HepG2 (cell line): Measurements from ENCODE around the gene HDAC4. TPM values are rescaled to one million over a fixed set of nuclear protein-coding genes. Genes with fewer than 3 reads are reported as not detected.

Experiments
- ATAC-seq: fragments of 200-7000 bp; cut with Tn5 transposase; 3 replicates; pipeline ENCODE4 v1.9.1; 2020; ENCODE audit warnings: mild to moderate bottlenecking, moderate library complexity
- BruUV-seq: library from RNA; stranded (reverse); fragments of 400-500 nt; replicated peaks from 2 replicates; lab custom pipeline; 2021; lab: Mats Ljungman, UMichigan
- CTCF ChIA-PET: fragments of 300-600 bp; formaldehyde crosslinking; extraction: SDS; loops from one replicate; lab custom pipeline; 2021; ENCODE audit warnings: low total read pairs, inconsistent platforms, low intra/inter-chr PET ratio; lab: Yijun Ruan, JAX
- POLR2A ChIA-PET: fragments of 350-600 bp; sonication (Branson Sonifier 250); formaldehyde crosslinking; loops from one replicate; lab custom pipeline; 2020; ENCODE audit warnings: antibody characterized with exemption, inconsistent platforms; lab: Yijun Ruan, JAX
- DNase-seq: peaks from one replicate; pipeline ENCODE4 v3.0.0-alpha.2; 2015; ENCODE audit warnings: low spot score
- FAIRE-seq: peaks from 3 replicates; lab custom pipeline; 2011; peaks lifted over from hg19 to GRCh38; lab: Jason Lieb, UNC
- H2AFZ ChIP-seq: one replicate; pipeline ENCODE4 v1.6.1; 2011; ENCODE audit warnings: low read length, inconsistent platforms
- H3K27ac ChIP-seq: fragments of 300-600 bp; 3 replicates; pipeline ENCODE4 v1.8.0; 2011; ENCODE audit warnings: mixed run types, mild to moderate bottlenecking, mixed read lengths, low read length, inconsistent platforms; ENCODE audit not compliant: insufficient read depth; ENCODE audit errors: extremely low read length
- H3K27me3 ChIP-seq, 2 experiments: fragments of 200-600 bp in 1 of 2; 2 replicates in 1 of 2; 3 replicates in 1 of 2; pipeline versions ENCODE4 v1.6.0 to v1.8.0; 2011; ENCODE audit warnings: low read length in 2 of 2, mild to moderate bottlenecking in 2 of 2, moderate library complexity in 2 of 2, inconsistent platforms in 1 of 2; ENCODE audit not compliant: insufficient read depth in 2 of 2, control insufficient read depth in 1 of 2
- H3K36me3 ChIP-seq, 2 experiments: fragments of 200-600 bp in 1 of 2; replicated peaks in 1 of 2; 2 replicates in 1 of 2; 3 replicates in 1 of 2; pipeline versions ENCODE4 v1.5.1 to v1.8.0; 2011; ENCODE audit warnings: low read length in 2 of 2, inconsistent platforms in 1 of 2; ENCODE audit not compliant: insufficient read depth in 2 of 2, control insufficient read depth in 1 of 2
- H3K4me1 ChIP-seq: 2 replicates; pipeline ENCODE4 v1.5.1; 2012; ENCODE audit warnings: low read length, inconsistent platforms; ENCODE audit not compliant: insufficient read depth
- H3K4me2 ChIP-seq: 2 replicates; pipeline ENCODE4 v1.6.0; 2011; ENCODE audit warnings: low read depth, low read length, inconsistent platforms
- H3K4me3 ChIP-seq, 3 experiments: fragments of 200-600 bp in 1 of 3; sonication (generic), shearing (Covaris generic) in 1 of 3; replicated peaks in 1 of 3; 2 replicates each; pipeline ENCODE4 v1.5.1; 2011 to 2016; ENCODE audit warnings: low read length in 3 of 3, inconsistent platforms in 2 of 3, low read depth in 2 of 3, mild to moderate bottlenecking in 2 of 3, control low read depth in 1 of 3, mixed read lengths in 1 of 3; ENCODE audit not compliant: insufficient read depth in 1 of 3
- H3K79me2 ChIP-seq: one replicate; pipeline ENCODE4 v1.6.1; 2011; ENCODE audit warnings: low read length, inconsistent platforms; ENCODE audit not compliant: insufficient read depth
- H3K9ac ChIP-seq: 2 replicates; pipeline ENCODE4 v1.6.0; 2011; ENCODE audit warnings: mild to moderate bottlenecking, low read depth, low read length, inconsistent platforms; ENCODE audit not compliant: insufficient read depth
- H3K9me3 ChIP-seq: 2 replicates; pipeline ENCODE4 v1.5.1; 2012; ENCODE audit warnings: mild to moderate bottlenecking, low read length
- H4K20me1 ChIP-seq: 2 replicates; pipeline ENCODE4 v1.6.0; 2011; ENCODE audit warnings: inconsistent platforms, mild to moderate bottlenecking, low read length, moderate library complexity; ENCODE audit not compliant: insufficient read depth
- ZNF572 ChIP-seq: sonication (generic); formaldehyde crosslinking; IDR thresholded peaks from 2 replicates; pipeline ENCODE4 v1.5.1; 2020; ENCODE audit warnings: mild to moderate bottlenecking, missing genetic modification reagents
- WGBS: methylation state at CpG from one replicate; pipeline ENCODE4 v1.1.6; 2017; ENCODE audit warnings: low lambda C conversion rate; 5-methylcytosine and 5-hydroxymethylcytosine counted together
- in situ Hi-C: cut with HindIII; loops from 2 replicates; pipeline ENCODE4 v1.10.0; 2017; ENCODE audit warnings: low pct_unique_long_range_greater_than_20kb; ENCODE audit not compliant: extremely low pct_ligation_motif_present
- intact Hi-C: fragments of 100-400 bp; cut with micrococcal nuclease; formaldehyde crosslinking; loops from one replicate; pipeline ENCODE4 v1.10.0; 2022; ENCODE audit not compliant: unreplicated experiment
- polyA plus RNA-seq, 8 experiments: library from polyadenylated mRNA; depleted of rRNA in 3 of 8; stranded (reverse) in 7 of 8; unstranded in 1 of 8; fragments of >200 nt; fragmentation: Illumina TruSeq in 4 of 8; extraction: Trizol in 4 of 8; gene quantifications; 2 replicates each; pipeline versions ENCODE4 v1.2.1 to v1.2.3, GENCODE V29; 2011 to 2016; ENCODE audit warnings: low read depth in 4 of 8, missing spikeins in 1 of 8, mixed read lengths in 1 of 8; ENCODE audit not compliant: insufficient read depth in 1 of 8
- total RNA-seq, 5 experiments: library from RNA; depleted of rRNA; stranded (reverse); fragments of >200 nt; fragmentation: Illumina TruSeq; extraction: Trizol; gene quantifications; 2 replicates each; pipeline ENCODE4 v1.2.3, GENCODE V29; 2016; ENCODE audit warnings: low read depth in 1 of 5
- TF ChIP-seq, protein P1 (sequence below): sonication (generic); formaldehyde crosslinking; IDR thresholded peaks from 2 replicates; pipeline ENCODE4 v1.4.0; 2020; ENCODE audit warnings: missing genetic modification reagents, borderline replicate concordance

Gene HDAC4
- total and polyA plus RNA-seq, 2 of the 13 experiments (the other 11 are each of a cell fraction or from before 2014, with no cell fraction given): 10.1 to 11.5 TPM

- ATAC-seq (no peak), FAIRE-seq (no peak), DNase-seq (no peak)
- Histone ChIP-seq H3K27me3 (no peaks in the 10 kb centered on the region), H4K20me1 (no peaks in the 10 kb centered on the region), H3K9ac (no peak overlapping the region), H3K36me3 (peaks cover 2 to 5% of the 10 kb centered on the region in 2 experiments; a peak in 2 of 5 replicates), H3K4me2 (no peak overlapping the region), H2AFZ (no peak overlapping the region), H3K9me3 (no peaks in the 10 kb centered on the region), H3K4me1 (peaks cover 12% of the 10 kb centered on the region), H3K27ac (no peak overlapping the region), H3K79me2 (no peaks in the 10 kb centered on the region), H3K4me3 (no peak overlapping the region)
- in situ Hi-C loops: no loop called here
- TF ChIP-seq, protein P1, sequence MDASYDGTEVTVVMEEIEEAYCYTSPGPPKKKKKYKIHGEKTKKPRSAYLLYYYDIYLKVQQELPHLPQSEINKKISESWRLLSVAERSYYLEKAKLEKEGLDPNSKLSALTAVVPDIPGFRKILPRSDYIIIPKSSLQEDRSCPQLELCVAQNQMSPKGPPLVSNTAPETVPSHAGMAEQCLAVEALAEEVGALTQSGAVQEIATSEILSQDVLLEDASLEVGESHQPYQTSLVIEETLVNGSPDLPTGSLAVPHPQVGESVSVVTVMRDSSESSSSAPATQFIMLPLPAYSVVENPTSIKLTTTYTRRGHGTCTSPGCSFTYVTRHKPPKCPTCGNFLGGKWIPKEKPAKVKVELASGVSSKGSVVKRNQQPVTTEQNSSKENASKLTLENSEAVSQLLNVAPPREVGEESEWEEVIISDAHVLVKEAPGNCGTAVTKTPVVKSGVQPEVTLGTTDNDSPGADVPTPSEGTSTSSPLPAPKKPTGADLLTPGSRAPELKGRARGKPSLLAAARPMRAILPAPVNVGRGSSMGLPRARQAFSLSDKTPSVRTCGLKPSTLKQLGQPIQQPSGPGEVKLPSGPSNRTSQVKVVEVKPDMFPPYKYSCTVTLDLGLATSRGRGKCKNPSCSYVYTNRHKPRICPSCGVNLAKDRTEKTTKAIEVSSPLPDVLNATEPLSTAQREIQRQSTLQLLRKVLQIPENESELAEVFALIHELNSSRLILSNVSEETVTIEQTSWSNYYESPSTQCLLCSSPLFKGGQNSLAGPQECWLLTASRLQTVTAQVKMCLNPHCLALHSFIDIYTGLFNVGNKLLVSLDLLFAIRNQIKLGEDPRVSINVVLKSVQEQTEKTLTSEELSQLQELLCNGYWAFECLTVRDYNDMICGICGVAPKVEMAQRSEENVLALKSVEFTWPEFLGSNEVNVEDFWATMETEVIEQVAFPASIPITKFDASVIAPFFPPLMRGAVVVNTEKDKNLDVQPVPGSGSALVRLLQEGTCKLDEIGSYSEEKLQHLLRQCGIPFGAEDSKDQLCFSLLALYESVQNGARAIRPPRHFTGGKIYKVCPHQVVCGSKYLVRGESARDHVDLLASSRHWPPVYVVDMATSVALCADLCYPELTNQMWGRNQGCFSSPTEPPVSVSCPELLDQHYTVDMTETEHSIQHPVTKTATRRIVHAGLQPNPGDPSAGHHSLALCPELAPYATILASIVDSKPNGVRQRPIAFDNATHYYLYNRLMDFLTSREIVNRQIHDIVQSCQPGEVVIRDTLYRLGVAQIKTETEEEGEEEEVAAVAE (CRISPR knock-in tag): no peak
- 0 out of 2 replicates have a peak, but pooled peaks have one; percentile 41 for TF ChIP-seq ZNF572
- no TSS peak for BruUV-seq
- WGBS: 93% methylated on average over 25 of the region's 25 CpGs
- POLR2A ChIA-PET: no interaction called here
- intact Hi-C loops: no loop called here
- CTCF ChIA-PET: no interaction called here
These were observed 284.2 kb downstream of the HDAC4 start for GRCh38 chr2:239116456-239117246.
